RCC 7860 (cell line): ENCODE results near the gene NEXN.
"Not testable (repeated sequence)": the region's sequence is repeated elsewhere in the genome, so short reads cannot be mapped to it uniquely, and the experiment has no call there.

ENCODE experiments used
- DNase-seq: peaks from one replicate; pipeline ENCODE4 v3.0.0-alpha.2; 2015; ENCODE audit warnings: low spot score
- FAIRE-seq: peaks from 2 replicates; lab custom pipeline; 2012; peaks lifted over from hg19 to GRCh38; lab: Jason Lieb, UNC

The NEXN gene

DNA sequence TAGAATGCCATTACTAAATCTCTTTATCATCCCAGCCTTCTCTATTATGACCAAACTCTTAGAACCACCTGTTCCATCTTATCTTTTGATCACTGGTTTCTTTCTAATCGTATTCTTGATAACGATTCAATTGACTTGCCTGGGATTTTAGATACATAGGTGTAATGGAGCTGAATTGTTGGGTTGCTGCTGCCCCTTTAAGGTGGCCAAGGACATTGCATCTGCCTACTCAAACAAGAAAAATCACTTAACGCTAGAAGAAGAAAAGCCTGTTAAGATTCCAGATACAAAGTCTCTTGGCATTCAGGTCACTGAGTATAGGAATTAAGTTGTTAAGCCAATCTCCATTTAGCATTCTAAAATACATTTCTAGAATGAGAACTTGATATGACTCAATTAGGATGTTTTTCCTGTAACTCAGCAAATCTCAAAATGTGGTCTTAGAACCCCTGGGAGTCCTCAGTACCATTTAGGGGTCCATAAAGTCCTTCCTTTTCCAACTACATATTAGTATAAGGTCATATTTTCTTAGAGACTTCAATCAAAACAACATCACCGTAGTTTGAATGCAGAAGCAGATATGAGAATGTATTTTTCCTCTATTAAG lies 12.4 kb downstream of the NEXN start:
- FAIRE-seq (peak; percentile 59), DNase-seq (no peak)

DNA sequence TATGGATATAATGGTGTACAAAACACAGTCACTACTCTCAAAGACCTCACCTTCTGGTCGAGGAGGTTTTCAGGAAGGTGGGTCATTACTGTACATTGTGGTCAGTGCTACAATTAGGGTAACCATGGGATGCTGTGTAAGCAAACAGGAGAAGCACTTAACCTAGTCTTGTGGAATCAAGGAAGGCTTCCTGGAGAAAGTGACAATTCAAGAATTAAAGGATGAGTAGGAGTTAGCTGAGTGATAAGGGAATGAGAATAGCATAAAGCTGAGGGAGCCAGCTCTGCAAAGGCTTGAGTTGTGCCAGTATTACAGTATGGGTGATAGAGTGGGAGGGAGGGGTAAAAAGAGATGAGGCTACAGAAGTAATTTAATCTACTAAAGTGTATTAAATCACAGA lies 17.2 kb downstream of the NEXN start:
- DNase-seq = no peak
- no peak for FAIRE-seq

DNA sequence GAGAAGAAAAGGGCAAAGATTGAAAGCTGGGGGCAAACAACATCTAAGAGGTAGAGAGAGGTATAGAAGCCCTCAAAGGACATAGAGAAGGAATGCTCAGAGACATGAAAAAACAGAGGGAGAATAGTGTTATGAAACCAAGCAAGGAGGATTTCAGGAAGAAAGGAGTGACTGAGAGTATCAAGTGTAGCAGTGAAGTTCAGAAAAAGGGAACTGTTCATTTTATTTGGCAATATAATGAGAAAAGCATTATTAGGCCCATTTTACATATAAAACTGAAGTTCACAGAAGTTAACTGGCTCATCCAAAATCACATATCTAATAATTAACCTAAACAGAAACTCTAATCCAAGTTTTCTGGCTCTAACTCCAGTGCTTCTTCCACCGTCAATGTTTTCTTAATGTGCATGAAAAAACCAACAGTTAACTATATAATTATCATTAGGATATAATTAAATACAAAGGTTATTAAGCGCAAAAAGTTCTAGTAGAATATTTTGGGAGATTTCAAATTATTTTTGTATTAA lies 17.7 kb downstream of the NEXN start:
- DNase-seq = no peak
- FAIRE-seq = peak; percentile 66

DNA sequence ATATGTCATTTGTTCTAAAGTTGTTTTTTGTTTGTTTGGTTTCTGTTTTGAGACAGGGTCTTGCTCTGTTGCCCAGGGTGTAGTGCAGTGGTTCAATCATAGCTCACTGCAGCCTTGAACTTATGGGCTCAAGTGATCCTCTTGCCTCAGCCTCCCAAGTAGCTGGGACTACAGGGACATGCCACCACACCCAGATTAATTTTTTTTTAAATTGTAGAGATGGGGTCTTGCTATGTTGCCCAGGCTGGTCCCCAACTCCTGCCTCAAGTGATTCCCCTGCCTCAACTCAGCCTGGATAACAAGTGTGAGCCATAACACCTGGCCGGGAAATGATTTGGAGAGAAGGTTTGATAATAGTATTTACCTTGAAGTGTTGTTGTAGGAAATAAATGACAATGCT lies 18.2 kb downstream of the NEXN start:
- DNase-seq (no peak), FAIRE-seq (no peak)

DNA sequence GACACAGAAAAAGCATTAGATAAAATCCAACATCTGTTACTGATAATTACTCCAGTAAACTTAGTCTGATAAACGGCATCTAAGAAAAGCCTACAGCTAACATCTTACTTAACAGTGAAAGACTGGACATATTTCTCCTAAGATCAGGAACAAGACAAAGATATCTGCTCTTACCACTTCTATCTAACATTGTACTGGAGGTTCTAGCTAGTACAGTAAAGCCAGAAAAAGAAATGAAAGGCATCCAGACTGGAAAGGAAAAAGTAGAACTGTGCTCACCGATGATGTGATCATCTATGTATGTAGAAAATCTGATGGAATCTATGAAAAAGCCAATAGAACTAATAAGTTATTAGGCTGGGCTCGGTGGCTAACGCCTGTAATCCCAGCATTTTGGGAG lies 21.7 kb downstream of the NEXN start:
- DNase-seq (no peak), FAIRE-seq (no peak)

DNA sequence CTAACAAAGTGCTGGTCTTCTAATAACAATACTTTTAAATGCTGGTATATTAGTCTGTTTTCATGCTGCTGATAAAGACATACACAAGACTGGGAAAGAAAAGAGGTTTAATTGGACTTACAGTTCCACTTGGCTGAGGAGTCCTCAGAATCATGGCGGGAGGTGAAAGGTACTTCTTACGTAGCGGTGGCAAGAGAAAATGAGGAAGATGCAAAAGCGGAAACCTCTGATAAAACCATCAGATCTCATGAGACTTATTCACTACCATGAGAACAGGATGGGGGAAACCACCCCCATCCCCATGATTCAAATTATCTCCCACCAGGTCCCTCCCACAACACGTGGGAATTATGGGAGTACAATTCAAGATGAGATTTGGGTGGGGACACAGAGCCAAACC lies 30.5 kb downstream of the NEXN start:
- FAIRE-seq, DNase-seq: not testable (repeated sequence)

DNA sequence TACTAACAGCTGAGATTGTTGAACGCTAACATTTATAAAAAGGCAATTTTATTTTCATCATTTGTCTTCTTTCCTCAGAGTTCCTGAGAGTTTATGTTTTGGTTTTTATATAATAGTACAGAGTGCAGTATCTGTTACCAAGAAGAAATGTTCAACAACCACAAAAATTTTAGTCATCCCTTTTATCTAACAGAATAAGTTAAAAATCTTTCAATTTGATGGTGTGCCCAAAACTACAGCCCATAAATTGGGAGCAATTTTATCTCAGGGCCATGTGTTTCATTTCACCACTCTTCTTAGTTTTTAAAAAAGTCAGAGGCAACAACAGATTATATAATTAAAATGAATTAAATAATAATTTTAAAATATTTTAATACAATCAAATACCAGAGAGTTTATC lies 37.1 kb downstream of the NEXN start:
- peak; percentile 48 for FAIRE-seq
- no peak for DNase-seq

DNA sequence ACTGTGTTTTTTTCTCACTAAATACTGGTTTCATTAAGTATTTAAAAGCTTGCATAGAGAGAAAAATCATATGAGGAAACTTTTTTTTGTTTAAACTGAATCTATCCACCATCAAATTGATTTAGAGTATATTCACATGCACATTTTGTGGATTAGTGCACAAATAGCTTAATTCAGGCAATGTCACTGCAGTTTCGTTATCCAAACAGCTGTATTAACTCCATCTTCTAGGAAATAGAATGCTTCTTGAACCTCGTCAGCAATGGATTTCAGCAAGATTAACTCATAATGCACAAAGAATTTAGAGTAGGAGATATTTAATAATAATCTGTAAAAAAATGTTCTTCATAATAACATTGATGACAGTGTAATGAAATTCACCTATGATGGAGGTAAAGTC lies 37.5 kb downstream of the NEXN start:
- no peak for DNase-seq
- FAIRE-seq = no peak

DNA sequence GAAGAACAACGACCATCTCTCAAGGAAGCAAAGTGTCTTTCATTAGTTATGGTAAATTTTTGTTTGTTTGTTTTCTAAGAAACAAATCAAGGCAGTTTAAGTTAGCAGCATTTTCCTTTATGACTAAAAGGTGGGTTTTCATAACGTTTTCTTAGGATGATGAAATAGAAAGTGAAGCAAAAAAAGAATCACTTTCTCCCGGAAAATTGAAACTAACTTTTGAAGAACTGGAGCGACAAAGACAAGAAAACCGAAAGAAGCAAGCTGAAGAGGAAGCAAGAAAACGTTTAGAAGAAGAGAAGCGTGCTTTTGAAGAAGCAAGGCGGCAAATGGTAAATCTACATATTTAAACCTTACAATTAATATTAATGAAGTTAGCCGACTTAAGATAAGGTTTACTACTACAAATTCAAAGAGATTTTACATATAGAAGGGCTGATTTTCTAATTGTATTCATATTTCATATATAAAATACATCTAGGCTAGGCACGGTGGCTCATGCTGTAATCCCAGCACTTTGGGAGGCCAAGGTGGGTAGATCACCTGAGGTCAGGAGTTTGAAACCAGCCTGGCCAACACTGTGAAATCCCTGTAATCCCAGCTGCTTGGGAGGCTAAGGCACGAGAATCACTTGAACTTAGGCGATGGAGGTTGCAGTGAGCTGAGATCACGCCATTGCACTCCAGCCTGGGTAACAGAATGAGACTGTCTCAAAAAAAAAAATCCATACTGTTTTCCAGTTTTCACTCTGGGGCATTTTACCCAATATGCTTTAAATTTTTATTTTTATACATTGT lies 38.3 kb downstream of the NEXN start:
- no peak for FAIRE-seq
- no peak for DNase-seq

DNA sequence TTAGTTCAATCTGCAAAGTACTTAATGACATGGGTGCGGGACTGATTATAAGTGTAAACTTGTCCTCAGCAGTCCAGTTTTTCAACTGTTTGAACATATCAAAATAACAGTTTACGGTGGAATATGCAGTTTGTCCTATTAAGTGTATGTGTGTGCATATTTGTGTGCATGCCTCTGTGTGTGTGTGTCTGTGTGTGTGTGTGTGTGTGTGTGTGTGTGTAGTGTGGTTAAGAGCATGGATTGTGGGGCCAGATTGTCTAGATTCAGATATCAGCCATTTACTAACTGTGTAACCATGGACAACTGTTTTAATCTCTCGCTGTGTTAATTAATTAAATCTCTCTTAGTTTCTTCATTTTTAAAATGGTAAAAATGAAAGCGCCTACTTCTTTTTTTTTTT lies 39.0 kb downstream of the NEXN start:
- no peak for FAIRE-seq
- DNase-seq = no peak

DNA sequence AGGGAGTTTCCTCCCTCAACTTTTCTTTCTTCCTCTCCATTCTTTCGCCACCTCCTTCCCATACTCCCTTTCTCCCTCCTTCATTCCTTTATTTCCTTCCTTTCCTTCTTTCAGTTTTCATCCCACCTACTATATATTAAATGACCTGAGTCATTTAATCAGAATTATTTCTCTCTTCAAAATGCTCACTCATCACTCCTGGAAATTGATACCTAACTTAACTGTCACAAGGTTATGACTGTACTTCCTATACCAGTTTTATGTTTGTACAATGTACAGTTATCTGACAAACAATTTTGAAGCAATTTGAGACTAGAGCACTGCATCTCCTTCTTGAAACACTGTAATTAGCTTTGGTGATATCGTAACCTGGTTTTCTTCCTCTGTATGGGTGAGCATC lies 41.4 kb downstream of the NEXN start:
- FAIRE-seq (no peak), DNase-seq (no peak)

DNA sequence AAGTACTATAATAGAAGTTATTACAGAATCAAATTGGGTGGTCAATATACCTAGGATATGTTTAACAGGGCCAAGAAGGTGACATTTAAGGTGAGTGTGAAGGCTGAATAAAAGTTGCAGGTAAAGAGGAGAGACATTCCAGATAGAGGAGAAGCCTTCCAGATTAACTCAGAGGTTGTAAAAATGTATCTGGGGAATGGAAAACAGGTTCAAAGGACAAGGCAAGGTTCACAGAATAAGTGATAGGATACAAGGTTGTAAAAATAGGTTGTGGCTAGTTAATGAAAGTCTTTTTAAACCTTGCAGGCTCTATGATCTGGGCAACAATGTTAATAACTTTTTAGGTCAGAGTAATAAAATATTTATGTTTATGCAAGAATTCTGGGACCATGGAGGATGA lies 50.2 kb downstream of the NEXN start:
- DNase-seq = no peak
- no peak for FAIRE-seq

DNA sequence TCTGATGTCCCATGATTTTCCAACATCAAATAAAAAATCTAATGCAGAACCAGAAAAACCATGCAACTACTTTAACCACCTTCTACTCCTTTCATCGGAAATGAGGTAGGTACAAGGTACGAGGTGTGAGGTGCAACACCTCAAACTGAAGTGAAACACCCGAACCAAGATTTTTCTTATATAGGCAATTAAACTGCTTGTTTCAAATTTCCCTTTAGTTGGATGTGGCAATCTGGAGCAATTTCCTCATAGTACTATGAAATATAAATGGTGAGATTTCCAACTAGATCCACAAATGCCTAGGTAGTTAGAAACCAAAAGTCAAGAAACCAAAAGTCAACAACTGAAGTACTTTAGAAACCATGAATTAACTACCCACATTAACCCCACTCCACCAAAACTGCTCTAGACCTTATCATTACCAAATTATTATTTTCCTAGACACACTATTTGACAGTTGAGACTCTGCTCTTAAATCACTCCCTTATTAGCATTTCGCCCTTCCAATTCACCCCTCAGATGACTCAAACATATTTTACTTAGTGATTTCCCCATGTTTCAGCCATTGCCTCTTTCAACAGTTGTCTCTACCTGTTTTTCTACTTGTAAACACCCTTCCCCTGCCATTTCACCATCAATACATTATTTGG lies 52.6 kb downstream of the NEXN start:
- no peak for FAIRE-seq
- no peak for DNase-seq

DNA sequence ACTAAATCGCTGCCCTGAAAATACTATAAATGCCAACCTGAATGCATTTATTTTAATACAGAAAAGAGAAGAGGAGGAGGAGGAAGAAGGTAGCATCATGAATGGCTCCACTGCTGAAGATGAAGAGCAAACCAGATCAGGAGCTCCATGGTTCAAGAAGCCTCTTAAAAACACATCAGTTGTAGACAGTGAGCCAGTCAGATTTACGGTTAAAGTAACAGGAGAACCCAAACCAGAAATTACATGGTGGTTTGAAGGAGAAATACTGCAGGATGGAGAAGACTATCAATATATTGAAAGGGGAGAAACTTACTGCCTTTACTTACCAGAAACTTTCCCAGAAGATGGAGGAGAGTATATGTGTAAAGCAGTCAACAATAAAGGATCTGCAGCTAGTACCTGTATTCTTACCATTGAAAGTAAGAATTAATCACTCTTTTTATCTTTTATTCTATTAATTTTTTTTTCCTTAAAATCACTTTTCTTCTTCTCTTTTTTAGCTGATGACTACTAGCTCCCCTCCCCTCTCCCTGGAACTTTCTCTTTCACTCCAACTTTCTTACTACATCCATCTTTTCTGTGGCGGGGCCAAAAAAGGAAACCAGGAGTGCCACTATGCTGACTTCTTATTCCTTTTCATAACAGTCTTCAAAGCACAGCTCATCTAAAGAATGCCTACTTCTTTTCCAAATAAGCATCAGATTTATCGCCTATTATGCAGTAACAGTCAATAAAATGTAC lies 54.1 kb downstream of the NEXN start:
- no peak for FAIRE-seq
- no peak for DNase-seq

DNA sequence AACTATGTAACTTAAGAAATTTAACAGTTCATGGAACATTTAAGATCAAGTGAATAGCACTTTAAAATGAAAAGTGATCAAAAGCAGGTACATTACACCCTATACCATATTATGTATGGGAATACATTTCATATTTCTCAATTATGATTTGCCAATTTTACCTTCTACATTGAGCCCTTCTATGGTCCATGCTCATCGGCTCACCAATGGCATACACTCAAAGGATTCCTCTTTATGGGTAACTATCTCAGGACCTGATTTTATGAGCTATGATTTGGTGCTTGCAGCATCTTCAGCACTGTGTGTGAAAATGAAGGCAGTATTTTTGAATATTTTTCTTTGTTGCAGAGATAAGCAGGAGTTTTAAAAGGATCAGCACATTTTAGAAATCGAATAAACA lies 56.9 kb downstream of the NEXN start:
- DNase-seq (no peak), FAIRE-seq (no peak)

DNA sequence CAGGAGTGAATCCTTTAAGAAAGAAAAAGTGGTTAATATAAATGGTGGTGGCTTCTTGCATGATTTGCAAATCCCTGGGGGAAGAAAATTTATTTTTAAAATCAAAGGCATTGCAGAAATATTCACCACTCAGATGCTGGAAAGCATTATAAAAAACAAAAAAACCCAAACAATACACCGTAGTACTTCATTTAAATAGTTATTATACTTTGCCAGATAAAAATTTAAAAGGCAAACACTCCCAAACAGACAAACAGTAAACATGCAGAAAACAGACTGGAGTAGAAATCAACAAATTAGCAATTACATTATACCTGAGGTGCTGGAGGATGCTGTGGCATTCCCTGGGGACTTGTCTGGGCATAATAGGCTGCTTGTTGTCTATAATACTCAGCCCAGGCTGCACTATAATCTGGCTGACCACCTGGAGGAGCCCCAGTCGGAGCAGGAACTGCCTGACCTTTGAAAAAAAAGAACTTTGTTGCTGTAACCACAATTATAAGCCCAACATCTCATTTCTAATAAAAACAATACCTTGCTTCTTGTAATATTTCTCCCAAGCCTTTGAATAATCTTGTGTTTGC lies 60.5 kb downstream of the NEXN start:
- FAIRE-seq (no peak), DNase-seq (no peak)

DNA sequence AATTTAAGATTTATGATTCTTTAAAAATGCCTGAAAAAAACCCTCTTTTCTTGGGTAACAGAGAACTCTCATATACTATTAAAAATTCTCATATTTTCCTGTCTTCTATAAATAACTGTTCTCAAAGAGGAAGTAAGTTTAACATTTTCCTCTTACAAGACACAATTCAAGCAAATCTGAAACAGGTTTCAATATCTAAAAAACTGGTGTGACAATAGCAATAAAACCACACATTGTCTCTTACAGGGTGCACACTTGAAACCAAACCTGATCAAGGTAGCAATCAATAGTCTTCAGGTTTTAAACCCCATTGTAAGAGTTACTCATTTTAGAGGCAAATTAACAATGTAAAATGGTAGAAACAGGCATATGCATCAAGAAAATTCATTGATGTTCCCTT lies 62.4 kb downstream of the NEXN start:
- no peak for DNase-seq
- FAIRE-seq = no peak

DNA sequence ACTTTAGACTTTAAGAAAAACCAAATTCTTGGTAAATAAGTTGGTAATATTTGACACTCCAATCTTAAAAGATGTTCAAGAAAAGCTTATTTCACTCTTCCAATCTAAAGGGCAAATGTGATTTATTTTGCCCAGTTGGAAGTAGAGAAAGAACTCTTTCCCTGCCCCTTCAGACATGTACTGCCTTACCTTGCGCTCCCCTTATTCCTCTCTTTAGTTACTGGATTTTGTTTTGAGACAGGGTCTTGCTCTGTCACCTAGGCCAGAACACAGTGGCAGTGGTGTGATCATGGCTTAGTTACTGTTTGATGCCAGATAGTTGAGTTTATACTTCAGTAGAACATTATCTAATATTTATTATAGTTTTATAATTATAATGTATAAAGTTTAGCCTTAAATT lies 62.9 kb downstream of the NEXN start:
- no peak for FAIRE-seq
- no peak for DNase-seq

DNA sequence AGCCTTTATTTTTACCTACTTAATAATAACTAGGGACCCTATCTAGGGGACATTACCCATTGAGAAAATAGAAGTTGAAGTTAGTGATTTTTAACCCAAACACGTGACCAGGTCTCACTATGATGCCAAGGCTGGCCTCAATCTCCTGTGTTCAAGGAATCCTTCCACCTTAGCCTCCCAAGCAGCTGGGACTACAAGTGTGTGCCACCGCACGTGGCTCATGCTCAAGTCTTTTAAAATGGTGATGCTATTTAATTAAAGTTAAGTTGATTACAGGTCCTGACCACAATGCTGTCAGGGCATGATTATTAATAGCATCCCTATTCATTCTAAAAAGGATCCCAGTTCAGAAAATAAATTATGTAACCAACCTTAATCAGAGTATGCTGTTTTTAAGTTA lies 65.5 kb downstream of the NEXN start:
- DNase-seq = no peak
- no peak for FAIRE-seq

DNA sequence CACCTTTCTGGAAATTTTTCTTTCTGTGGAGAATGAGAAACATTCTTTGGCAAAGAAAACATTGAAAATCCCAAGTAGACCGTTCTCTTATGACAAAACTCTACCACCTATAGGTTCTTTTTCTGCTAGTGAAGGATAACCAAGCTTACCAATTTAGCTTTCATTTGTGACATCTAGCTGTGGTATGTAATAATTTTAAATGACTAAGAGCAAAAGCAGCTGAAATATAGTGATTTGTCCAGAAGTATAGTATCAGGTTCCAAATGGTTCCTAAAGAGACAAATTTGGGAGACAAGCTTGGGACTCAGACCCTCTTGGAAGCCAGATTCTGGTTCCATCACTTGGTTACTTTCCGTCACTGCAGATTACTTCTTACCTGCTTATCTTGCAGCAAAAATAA lies 66.1 kb downstream of the NEXN start:
- DNase-seq = no peak
- no peak for FAIRE-seq

DNA sequence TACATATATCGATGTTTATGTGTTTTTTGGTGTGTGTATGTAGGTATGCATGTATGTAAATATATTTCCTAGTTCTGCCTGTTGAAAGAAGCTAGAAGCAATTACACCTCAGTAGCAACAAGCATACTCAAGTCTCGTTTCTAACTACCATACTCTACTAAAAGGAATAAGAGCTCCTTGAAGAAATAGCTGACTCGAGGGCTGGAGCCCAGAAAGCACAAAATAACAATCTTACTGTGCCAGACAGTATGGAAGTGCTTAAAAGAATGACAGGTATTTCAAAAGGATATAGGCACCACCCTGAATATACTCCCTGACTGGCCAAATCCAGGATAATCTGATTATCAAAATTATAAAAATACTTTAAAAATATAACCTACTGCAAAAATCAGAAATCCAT lies 67.3 kb downstream of the NEXN start:
- FAIRE-seq (no peak), DNase-seq (no peak)
